H7 (cell line): Measurements from ENCODE around the gene ZC2HC1C. TPM values are rescaled to one million over a fixed set of nuclear protein-coding genes. Genes with fewer than 3 reads are reported as not detected.

ENCODE experiments used
- DNase-seq: peaks from one replicate; pipeline ENCODE4 v3.0.0; 2012
- H3K27me3 ChIP-seq: 2 replicates; pipeline ENCODE4 v1.6.0; 2011; ENCODE audit warnings: mild to moderate bottlenecking, low read length; ENCODE audit not compliant: control insufficient read depth, insufficient read depth
- H3K36me3 ChIP-seq: replicated peaks from 2 replicates; pipeline ENCODE4 v1.5.1; 2011; ENCODE audit warnings: low read length; ENCODE audit not compliant: control insufficient read depth, insufficient read depth
- H3K4me3 ChIP-seq: 2 replicates; pipeline ENCODE4 v1.5.1; 2011; ENCODE audit warnings: low read depth, mild to moderate bottlenecking, control low read depth, low read length, moderate library complexity; ENCODE audit not compliant: insufficient read depth
- total RNA-seq: library from RNA; depleted of rRNA; stranded (reverse); fragments of >200 nt; shearing (Covaris generic); gene quantifications from 2 replicates; pipeline ENCODE4 v1.2.3, GENCODE V29; 2014

ZC2HC1C gene
- total RNA-seq, 1 experiment from 2014 or later: 2.7 TPM

- Histone ChIP-seq H3K27me3 (no peaks in the 10 kb centered on the region), H3K36me3 (no peaks in the 10 kb centered on the region), H3K4me3 (no peak overlapping the region)
- no peak for DNase-seq
Measured at GRCh38 chr14:75047506-75047905, 21.9 kb upstream of the ZC2HC1C start.

- no peak for DNase-seq
- Histone ChIP-seq H3K27me3 (no peaks in the 10 kb centered on the region), H3K4me3 (no peak overlapping the region), H3K36me3 (no peaks in the 10 kb centered on the region)
Measured at GRCh38 chr14:75048101-75048500, 21.3 kb upstream of the ZC2HC1C start.

- Histone ChIP-seq H3K36me3 (no peaks in the 10 kb centered on the region), H3K27me3 (no peaks in the 10 kb centered on the region), H3K4me3 (no peak overlapping the region)
- DNase-seq: no peak
Measured at GRCh38 chr14:75049136-75049535, 20.3 kb upstream of the ZC2HC1C start.

- DNase-seq: no peak
- Histone ChIP-seq H3K36me3 (no peaks in the 10 kb centered on the region), H3K27me3 (no peaks in the 10 kb centered on the region), H3K4me3 (no peak overlapping the region)
Measured at GRCh38 chr14:75049731-75050201, 19.7 kb upstream of the ZC2HC1C start.

GRCh38 chr14:75050852-75051555 lies 18.4 kb upstream of the ZC2HC1C start, which contains the start of gene MLH3:
MLH3 (minus strand) TSS chr14:75051467; CDS start chr14:75049655, 1,812 bp downstream.
- peak within 1 kb of the TSS; percentile 71 for H3K4me3 ChIP-seq
- no peaks in the 10 kb centered on the region for H3K36me3 ChIP-seq
- DNase-seq: peak; percentile 95
- no peaks in the 10 kb centered on the region for H3K27me3 ChIP-seq

- DNase-seq: no peak
- Histone ChIP-seq H3K4me3 (no peak overlapping the region), H3K27me3 (no peaks in the 10 kb centered on the region), H3K36me3 (no peaks in the 10 kb centered on the region)
Measured at GRCh38 chr14:75051556-75051899, 17.9 kb upstream of the ZC2HC1C start.

- no peak for DNase-seq
- no peaks in the 10 kb centered on the region for H3K36me3 ChIP-seq
- no peaks in the 10 kb centered on the region for H3K27me3 ChIP-seq
- no peak overlapping the region for H3K4me3 ChIP-seq
Measured at GRCh38 chr14:75053396-75054291, 15.8 kb upstream of the ZC2HC1C start.

- H3K27me3 ChIP-seq: no peaks in the 10 kb centered on the region
- no peak overlapping the region for H3K4me3 ChIP-seq
- no peaks in the 10 kb centered on the region for H3K36me3 ChIP-seq
- no peak for DNase-seq
Measured at GRCh38 chr14:75054421-75054820, 15.0 kb upstream of the ZC2HC1C start.

- no peak for DNase-seq
- H3K27me3 ChIP-seq: no peaks in the 10 kb centered on the region
- H3K36me3 ChIP-seq: no peaks in the 10 kb centered on the region; the same call in 1 of the 2 replicates
- H3K4me3 ChIP-seq: no peak overlapping the region
Measured at GRCh38 chr14:75059642-75060041, 9.8 kb upstream of the ZC2HC1C start.

- no peaks in the 10 kb centered on the region; the same call in 1 of the 2 replicates for H3K36me3 ChIP-seq
- no peaks in the 10 kb centered on the region for H3K27me3 ChIP-seq
- no peak for DNase-seq
- H3K4me3 ChIP-seq: no peak overlapping the region
Measured at GRCh38 chr14:75060420-75060819, 9.0 kb upstream of the ZC2HC1C start.

GRCh38 chr14:75063013-75063412 lies 6.4 kb upstream of the ZC2HC1C start:
- no peak for DNase-seq
- no peaks in the 10 kb centered on the region for H3K27me3 ChIP-seq
- H3K36me3 ChIP-seq: no peaks in the 10 kb centered on the region; the same call in 1 of the 2 replicates
- H3K4me3 ChIP-seq: peak overlapping the region; percentile 85

- Histone ChIP-seq H3K27me3 (no peaks in the 10 kb centered on the region), H3K4me3 (peak within 1 kb of the TSS; percentile 85), H3K36me3 (no peaks in the 10 kb centered on the region; the same call in 1 of the 2 replicates)
- peak; percentile 95 for DNase-seq
Measured at GRCh38 chr14:75063491-75064204, 5.8 kb upstream of the ZC2HC1C start, which contains the start of gene ACYP1. ACYP1 (minus strand) TSS chr14:75064024; CDS start chr14:75063553, 471 bp downstream.

- no peak overlapping the region; the same call in 1 of the 2 replicates for H3K4me3 ChIP-seq
- no peaks in the 10 kb centered on the region; the same call in 1 of the 2 replicates for H3K36me3 ChIP-seq
- H3K27me3 ChIP-seq: no peaks in the 10 kb centered on the region
- no peak for DNase-seq
Measured at GRCh38 chr14:75064205-75064567, 5.3 kb upstream of the ZC2HC1C start.

- no peaks in the 10 kb centered on the region for H3K36me3 ChIP-seq
- H3K27me3 ChIP-seq: no peaks in the 10 kb centered on the region
- no peak overlapping the region for H3K4me3 ChIP-seq
- DNase-seq: no peak
Measured at GRCh38 chr14:75066691-75067090, 2.8 kb upstream of the ZC2HC1C start.
